Osteocyte (in vitro differentiated cells): ENCODE results near the gene C1orf159. TPM values are rescaled to one million over a fixed set of nuclear protein-coding genes. Genes with fewer than 3 reads are reported as not detected.
A peak's percentile ranks its signal among the peaks of the same experiment; 100 is the strongest.
"Not testable (repeated sequence)": the region's sequence is repeated elsewhere in the genome, so short reads cannot be mapped to it uniquely, and the experiment has no call there.

Source experiments
- DNase-seq: peaks from one replicate; pipeline ENCODE4 v3.0.0; 2021; ENCODE audit warnings: mixed read lengths; ENCODE audit not compliant: unreplicated experiment; ENCODE audit errors: extremely low spot score
- H3K27ac Mint-ChIP-seq: one replicate; pipeline ENCODE4 v1.8.0; 2021; ENCODE audit warnings: mild to moderate bottlenecking, mixed read lengths; ENCODE audit not compliant: unreplicated experiment
- H3K27me3 Mint-ChIP-seq: one replicate; pipeline ENCODE4 v1.8.0; 2021; ENCODE audit warnings: mixed read lengths; ENCODE audit not compliant: unreplicated experiment
- H3K36me3 Mint-ChIP-seq: one replicate; pipeline ENCODE4 v1.8.0; 2021; ENCODE audit warnings: mixed read lengths; ENCODE audit not compliant: unreplicated experiment
- H3K4me1 Mint-ChIP-seq: one replicate; pipeline ENCODE4 v1.8.0; 2021; ENCODE audit warnings: mixed read lengths; ENCODE audit not compliant: unreplicated experiment
- H3K4me3 Mint-ChIP-seq: one replicate; pipeline ENCODE4 v1.8.0; 2021; ENCODE audit warnings: mild to moderate bottlenecking, moderate library complexity, mixed read lengths; ENCODE audit not compliant: unreplicated experiment
- H3K9me3 Mint-ChIP-seq: one replicate; pipeline ENCODE4 v1.8.0; 2021; ENCODE audit warnings: mixed read lengths; ENCODE audit not compliant: unreplicated experiment
- CTCF ChIP-seq: fragments of 200-600 bp; sonication (generic); IDR thresholded peaks from 2 replicates; pipeline ENCODE4 v1.5.0; 2021; ENCODE audit warnings: antibody characterized with exemption, mild to moderate bottlenecking, moderate library complexity
- total RNA-seq: library from RNA; stranded (reverse); gene quantifications from 2 replicates; pipeline ENCODE4 v1.2.1, GENCODE V29; 2021

The C1orf159 gene
- total RNA-seq, 1 donor from 2014 or later: 16.9 TPM

GRCh38 chr1:1059494-1060280 lies 56.2 kb downstream of the C1orf159 start:
- peak overlapping the region; percentile 55 for H3K4me3 Mint-ChIP-seq
- H3K27me3 Mint-ChIP-seq: no peaks in the 10 kb centered on the region
- no peak overlapping the region for H3K27ac Mint-ChIP-seq
- peaks cover 33% of the 10 kb centered on the region for H3K4me1 Mint-ChIP-seq
- peaks cover 2% of the 10 kb centered on the region for H3K36me3 Mint-ChIP-seq
- TF ChIP-seq CTCF: no peak
- DNase-seq: no peak
- no peaks in the 10 kb centered on the region for H3K9me3 Mint-ChIP-seq

- Mint-ChIP-seq H3K4me1 (peaks cover 29% of the 10 kb centered on the region), H3K9me3 (no peaks in the 10 kb centered on the region), H3K27me3 (no peaks in the 10 kb centered on the region), H3K36me3 (peaks cover 2% of the 10 kb centered on the region), H3K27ac (no peak overlapping the region), H3K4me3 (peak overlapping the region; percentile 71)
- TF ChIP-seq CTCF: peak; percentile 63
- DNase-seq: no peak
These were observed 56.9 kb downstream of the C1orf159 start for GRCh38 chr1:1058921-1059493.

GRCh38 chr1:1058088-1058905 lies 57.6 kb downstream of the C1orf159 start:
- peaks cover 2% of the 10 kb centered on the region for H3K36me3 Mint-ChIP-seq
- DNase-seq: no peak
- no peaks in the 10 kb centered on the region for H3K27me3 Mint-ChIP-seq
- no peak overlapping the region for H3K27ac Mint-ChIP-seq
- H3K4me3 Mint-ChIP-seq: peak overlapping the region; percentile 71
- H3K9me3 Mint-ChIP-seq: no peaks in the 10 kb centered on the region
- peaks cover 29% of the 10 kb centered on the region for H3K4me1 Mint-ChIP-seq
- TF ChIP-seq CTCF: no peak

DNA sequence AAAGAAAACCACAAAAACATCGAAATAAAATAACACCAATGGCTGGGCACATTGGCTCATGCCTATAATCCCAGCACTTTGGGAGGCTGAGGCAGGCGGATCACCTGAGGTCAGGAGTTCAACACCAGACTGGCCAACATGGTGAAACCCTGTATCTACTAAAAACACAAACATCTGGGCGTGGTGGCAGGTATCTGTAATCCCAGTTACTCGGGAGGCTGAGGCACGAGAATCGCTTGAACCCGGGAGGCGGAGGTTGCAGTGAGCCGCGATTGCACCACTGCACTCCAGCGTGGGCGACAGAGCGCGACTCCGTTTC lies 58.2 kb downstream of the C1orf159 start:
- peaks cover 23% of the 10 kb centered on the region for H3K4me1 Mint-ChIP-seq

GRCh38 chr1:1055841-1056736 lies 59.8 kb downstream of the C1orf159 start:
- H3K27ac Mint-ChIP-seq: no peak overlapping the region
- no peaks in the 10 kb centered on the region for H3K27me3 Mint-ChIP-seq

More for the DNA sequence above, 58.2 kb downstream of the C1orf159 start:
- H3K36me3 Mint-ChIP-seq, H3K27ac Mint-ChIP-seq, H3K9me3 Mint-ChIP-seq, H3K27me3 Mint-ChIP-seq, DNase-seq: not testable (repeated sequence)
- H3K4me3 Mint-ChIP-seq: peak overlapping the region; percentile 71

More at GRCh38 chr1:1055841-1056736, 59.8 kb downstream of the C1orf159 start:
- no peak for DNase-seq
- Mint-ChIP-seq H3K36me3 (peaks cover 10% of the 10 kb centered on the region), H3K4me3 (no peak overlapping the region), H3K4me1 (peaks cover 17% of the 10 kb centered on the region), H3K9me3 (no peaks in the 10 kb centered on the region)
- TF ChIP-seq CTCF: no peak
